ENCODE data around the gene ARID2. TPM values are rescaled to one million over a fixed set of nuclear protein-coding genes. Genes with fewer than 3 reads are reported as not detected.

Gene ARID2
- total and polyA plus RNA-seq, 2 of the 4 experiments (the other 2 are of a cell fraction): 5.4 to 28.1 TPM

GRCh38 chr12:45915405-45915804 lies 185.9 kb downstream of the ARID2 start:
- Histone ChIP-seq H2BK120ac (ENCODE audit: low read depth, low read length) (no peak overlapping the region), H3K9ac (ENCODE audit: low read depth, low read length) (no peak overlapping the region), H4K5ac (ENCODE audit: low read depth, low read length) (no peak overlapping the region), H3K4ac (ENCODE audit: low read depth, low read length) (no peak overlapping the region), H3K18ac (ENCODE audit: low read depth, low read length) (no peak overlapping the region), H3K79me1 (ENCODE audit: low read depth in 1 of 2, low read length in 2 of 2) (0 out of 4 replicates have a peak, but pooled peaks cover 0 to 4% of the 10 kb centered on the region in 2 experiments), H4K8ac (ENCODE audit: low read depth in 2 of 2, low read length in 2 of 2) (no peak overlapping the region), H4K91ac (ENCODE audit: insufficient read depth, low read depth, low read length) (no peak overlapping the region), H3K36me3 (ENCODE audit: control insufficient read depth, insufficient read depth, low read length) (peaks cover 3% of the 10 kb centered on the region; the same call in 1 of the 2 replicates), H3K4me1 (ENCODE audit: control insufficient read depth, insufficient read depth, low read length) (peaks cover 6% of the 10 kb centered on the region), H2AFZ (replicated peaks; ENCODE audit: low read length, poor library complexity) (no peak overlapping the region), H2AK5ac (ENCODE audit: low read depth, low read length) (no peak overlapping the region), H2BK15ac (ENCODE audit: low read depth, low read length) (no peak overlapping the region), H3K23ac (ENCODE audit: low read depth, low read length) (no peak overlapping the region), H3K9me3 (ENCODE audit: control insufficient read depth, insufficient read depth, low read length) (no peaks in the 10 kb centered on the region), H3K27ac (ENCODE audit: insufficient read depth, low read length) (no peak overlapping the region), H2BK5ac (ENCODE audit: low read depth, low read length, poor library complexity, severe bottlenecking) (no peak overlapping the region), H3K56ac (ENCODE audit: extremely low read depth, insufficient read depth, low read length) (no peak overlapping the region), H2BK20ac (ENCODE audit: low read depth, low read length) (no peak overlapping the region), H3K4me2 (ENCODE audit: low read depth, low read length) (no peak overlapping the region), H3K14ac (replicated peaks; ENCODE audit: low read depth, low read length) (no peak overlapping the region), H4K20me1 (ENCODE audit: insufficient read depth, low read length) (no peaks in the 10 kb centered on the region), H2AK9ac (replicated peaks; ENCODE audit: low read depth, low read length, poor library complexity) (no peak overlapping the region), H3K27me3 (ENCODE audit: control insufficient read depth, insufficient read depth, low read length) (no peaks in the 10 kb centered on the region), H3K4me3 (ENCODE audit: insufficient read depth, low read depth, low read length) (no peak overlapping the region), H3K9me1 (ENCODE audit: insufficient read depth, low read length) (0 out of 2 replicates have a peak, but pooled peaks cover 3% of the 10 kb centered on the region)
- TF ChIP-seq RAD21 (IDR thresholded peaks at IDR 0.05; ENCODE audit: low read length): no peak
- no peak for TF ChIP-seq POLR2A (IDR thresholded peaks at IDR 0.05; ENCODE audit: low read depth, low read length)
- no peak for TF ChIP-seq MXI1 (IDR thresholded peaks at IDR 0.05; ENCODE audit: borderline replicate concordance, low read depth, low read length)
- TF ChIP-seq ELK1 (IDR thresholded peaks at IDR 0.05; ENCODE audit: borderline replicate concordance, low read depth, low read length): no peak
- no peak for TF ChIP-seq SMC3 (IDR thresholded peaks at IDR 0.05; ENCODE audit: low read depth, low read length)
- no peak for TF ChIP-seq CHD1 (IDR thresholded peaks at IDR 0.05; ENCODE audit: low read depth, low read length)
- no peak for TF ChIP-seq MAZ (IDR thresholded peaks at IDR 0.05; ENCODE audit: borderline replicate concordance, low read depth, low read length)
- no peak for TF ChIP-seq RFX5 (IDR thresholded peaks at IDR 0.05; ENCODE audit: low read depth, low read length)
- TF ChIP-seq BHLHE40 (IDR thresholded peaks at IDR 0.05; ENCODE audit: low read depth, low read length): no peak
- TF ChIP-seq NFE2L2 (IDR thresholded peaks at IDR 0.05; ENCODE audit: low read depth, low read length): no peak
- TF ChIP-seq MAFK (IDR thresholded peaks at IDR 0.05; ENCODE audit: low read depth, low read length): no peak
- TF ChIP-seq FOS (IDR thresholded peaks at IDR 0.05; ENCODE audit: low read depth, low read length): no peak
- no peak for TF ChIP-seq CEBPB (IDR thresholded peaks at IDR 0.05; ENCODE audit: low read depth, low read length)
- no peak for TF ChIP-seq USF2 (IDR thresholded peaks at IDR 0.05; ENCODE audit: low read depth, low read length)
- TF ChIP-seq CTCF (conservative IDR thresholded peaks at IDR 0.05; ENCODE audit: low read depth, low read length): no peak
- no peak for TF ChIP-seq RCOR1 (IDR thresholded peaks at IDR 0.05; ENCODE audit: insufficient replicate concordance, low read length)
- DNase-seq (no peak), ATAC-seq (ENCODE audit: low read depth) (no peak)
- POLR2A ChIA-PET (ENCODE audit: unreplicated experiment): no interaction called here
- in situ Hi-C loops (cut with MboI; ENCODE audit: low sequenced_read_pairs) (no loop called here), intact Hi-C loops (cut with micrococcal nuclease) (no loop called here), dilution Hi-C loops (cut with HindIII; ENCODE audit: low sequenced_read_pairs, unreplicated experiment) (no loop called here)
- no TSS peak for BruUV-seq (replicated peaks)
- 88% methylated on average over 2 of the region's 2 CpGs; no CpG with 5 or more reads in 1 of the 2 experiments for WGBS, 2 experiments (ENCODE audit: extremely low coverage in 2 of 2, insufficient read length in 1 of 2)
- CTCF ChIA-PET: no interaction called here
